ENCODE measurements around the gene BAZ1B.
"Not testable (repeated sequence)": the region's sequence is repeated elsewhere in the genome, so short reads cannot be mapped to it uniquely, and the experiment has no call there.

The BAZ1B gene

DNA sequence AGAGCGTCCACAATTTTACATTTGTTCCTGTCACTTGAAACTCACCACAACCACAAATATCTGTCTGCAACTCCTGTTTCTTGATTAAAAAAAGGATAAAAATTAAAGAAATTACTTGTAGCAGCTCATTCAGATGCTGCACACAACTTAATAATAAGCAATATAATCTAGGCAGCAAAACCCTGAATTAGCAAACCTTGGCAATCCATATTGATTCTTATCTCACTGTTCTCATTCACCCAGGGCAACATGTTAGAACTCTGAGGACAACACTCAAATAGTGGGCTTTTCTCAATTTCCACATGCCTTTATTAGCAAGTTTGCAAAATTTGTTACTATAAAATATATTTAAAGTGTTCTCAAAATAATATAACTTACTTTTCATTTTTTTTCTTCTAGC lies 38.9 kb downstream of the BAZ1B start:
- H3K27ac ChIP-seq = no peak overlapping the region
- TF ChIP-seq, protein P1, sequence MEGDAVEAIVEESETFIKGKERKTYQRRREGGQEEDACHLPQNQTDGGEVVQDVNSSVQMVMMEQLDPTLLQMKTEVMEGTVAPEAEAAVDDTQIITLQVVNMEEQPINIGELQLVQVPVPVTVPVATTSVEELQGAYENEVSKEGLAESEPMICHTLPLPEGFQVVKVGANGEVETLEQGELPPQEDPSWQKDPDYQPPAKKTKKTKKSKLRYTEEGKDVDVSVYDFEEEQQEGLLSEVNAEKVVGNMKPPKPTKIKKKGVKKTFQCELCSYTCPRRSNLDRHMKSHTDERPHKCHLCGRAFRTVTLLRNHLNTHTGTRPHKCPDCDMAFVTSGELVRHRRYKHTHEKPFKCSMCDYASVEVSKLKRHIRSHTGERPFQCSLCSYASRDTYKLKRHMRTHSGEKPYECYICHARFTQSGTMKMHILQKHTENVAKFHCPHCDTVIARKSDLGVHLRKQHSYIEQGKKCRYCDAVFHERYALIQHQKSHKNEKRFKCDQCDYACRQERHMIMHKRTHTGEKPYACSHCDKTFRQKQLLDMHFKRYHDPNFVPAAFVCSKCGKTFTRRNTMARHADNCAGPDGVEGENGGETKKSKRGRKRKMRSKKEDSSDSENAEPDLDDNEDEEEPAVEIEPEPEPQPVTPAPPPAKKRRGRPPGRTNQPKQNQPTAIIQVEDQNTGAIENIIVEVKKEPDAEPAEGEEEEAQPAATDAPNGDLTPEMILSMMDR (IDR thresholded peaks at IDR 0.05) = no peak
- TF ChIP-seq ZFX (IDR thresholded peaks at IDR 0.05; ENCODE audit: borderline replicate concordance) = no peak

DNA sequence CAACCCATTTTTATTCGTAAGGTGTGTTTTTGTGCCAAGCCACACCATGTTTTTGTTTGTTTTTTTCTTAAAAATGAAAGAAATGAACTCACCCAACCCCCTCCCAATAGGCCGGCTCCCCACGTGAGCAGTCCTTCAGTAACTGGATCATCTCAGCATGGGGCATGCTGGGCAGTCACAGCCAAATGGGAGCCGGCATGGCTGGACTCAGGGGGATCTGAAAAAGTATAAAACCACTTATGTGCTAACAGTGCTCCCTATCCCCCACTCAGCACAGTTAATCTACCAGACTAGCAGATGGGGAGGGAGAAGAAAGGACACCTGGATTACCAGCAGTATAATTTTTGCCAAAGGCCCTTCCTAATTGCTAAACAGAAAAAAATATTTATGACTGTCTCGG lies 39.3 kb downstream of the BAZ1B start:
- TF ChIP-seq, protein P1 (IDR thresholded peaks at IDR 0.05) = no peak
- TF ChIP-seq ZFX (IDR thresholded peaks at IDR 0.05; ENCODE audit: borderline replicate concordance) = no peak
- no peak overlapping the region for H3K27ac ChIP-seq

DNA sequence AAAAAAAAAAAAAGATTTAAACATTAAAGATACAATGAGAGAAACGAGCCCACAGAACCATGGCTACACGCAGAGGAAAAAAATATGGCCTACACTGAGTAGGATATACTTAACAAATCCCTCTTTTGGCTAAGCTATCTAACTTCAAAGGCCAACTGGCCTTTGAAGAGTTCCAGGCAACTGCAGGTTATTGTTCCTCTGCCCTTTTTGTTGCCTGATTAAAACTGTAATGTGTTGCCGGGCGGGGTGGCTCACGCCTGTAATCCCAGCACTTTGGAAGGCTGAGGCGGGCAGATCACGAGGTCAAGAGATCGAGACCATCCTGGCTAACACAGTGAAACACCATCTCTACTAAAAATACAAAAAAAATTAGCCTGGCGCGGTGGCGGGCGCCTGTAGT lies 40.6 kb downstream of the BAZ1B start:
- not testable (repeated sequence) for H3K27ac ChIP-seq

DNA sequence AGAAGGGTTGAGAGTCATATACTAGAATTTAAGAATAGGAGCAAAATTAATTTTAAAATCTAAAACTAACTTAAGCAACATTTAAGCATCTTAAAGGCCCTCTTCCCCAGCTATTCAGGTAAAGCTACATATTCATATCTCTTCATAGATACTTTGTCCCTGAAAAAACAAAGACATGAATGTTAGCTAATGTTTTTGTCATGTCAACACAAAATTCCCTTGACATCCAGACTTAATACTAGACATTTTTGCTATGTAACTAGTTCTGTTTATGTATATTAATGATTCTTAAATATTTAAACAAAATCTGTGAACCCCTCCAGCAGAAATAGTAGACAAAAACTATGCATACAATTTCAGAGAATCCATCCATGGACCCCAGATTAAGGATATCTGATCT lies 43.5 kb downstream of the BAZ1B start:
- TF ChIP-seq, protein P1 (IDR thresholded peaks at IDR 0.05) = no peak
- TF ChIP-seq ZFX (IDR thresholded peaks at IDR 0.05; ENCODE audit: borderline replicate concordance) = no peak

DNA sequence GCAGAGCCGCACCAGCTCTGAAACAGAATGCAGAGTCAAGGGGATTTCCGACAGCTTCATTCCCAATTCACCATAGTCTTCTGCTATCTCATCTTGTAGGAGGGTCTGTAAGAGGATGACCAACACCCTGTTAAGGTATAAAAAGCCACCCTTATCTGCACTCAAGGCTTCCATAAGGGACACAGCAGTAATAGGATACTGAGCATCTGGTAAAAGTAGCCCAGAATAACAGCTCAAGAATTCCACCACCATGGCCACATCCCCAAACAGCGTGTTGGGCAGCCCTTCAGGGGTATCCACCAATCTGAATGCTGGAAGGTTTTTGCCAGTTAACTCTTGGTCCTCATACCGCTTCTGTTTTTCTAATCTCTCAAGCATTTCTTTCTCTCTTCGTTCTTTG lies 44.7 kb downstream of the BAZ1B start:
- H3K27ac ChIP-seq = no peak overlapping the region
- no peak for TF ChIP-seq ZFX (IDR thresholded peaks at IDR 0.05; ENCODE audit: borderline replicate concordance)
- TF ChIP-seq, protein P1 (IDR thresholded peaks at IDR 0.05) = no peak

More for the DNA sequence above, 43.5 kb downstream of the BAZ1B start:
- H3K27ac ChIP-seq = no peak overlapping the region

DNA sequence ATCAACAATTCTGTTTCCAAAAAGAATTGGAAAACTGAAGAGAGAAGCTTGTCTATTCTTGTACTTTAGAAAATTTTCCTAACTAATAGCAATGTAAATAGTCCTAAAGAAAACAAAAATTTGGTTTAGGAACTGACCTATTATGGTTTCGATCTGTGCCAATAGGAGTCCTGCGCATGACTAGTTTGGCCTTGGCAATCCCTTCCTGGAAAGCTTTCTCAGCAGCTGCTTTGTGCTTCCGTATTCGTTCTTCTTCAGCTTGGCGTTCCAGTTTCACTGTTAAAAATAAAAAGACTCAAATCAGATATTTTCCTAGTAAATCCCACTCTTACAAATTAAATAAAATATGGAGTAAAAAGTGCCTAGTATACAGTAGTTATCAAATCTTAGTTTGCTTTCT lies 51.9 kb downstream of the BAZ1B start:
- no peak overlapping the region for H3K27ac ChIP-seq
- TF ChIP-seq, protein P1 (IDR thresholded peaks at IDR 0.05) = no peak
- no peak for TF ChIP-seq ZFX (IDR thresholded peaks at IDR 0.05; ENCODE audit: borderline replicate concordance)

DNA sequence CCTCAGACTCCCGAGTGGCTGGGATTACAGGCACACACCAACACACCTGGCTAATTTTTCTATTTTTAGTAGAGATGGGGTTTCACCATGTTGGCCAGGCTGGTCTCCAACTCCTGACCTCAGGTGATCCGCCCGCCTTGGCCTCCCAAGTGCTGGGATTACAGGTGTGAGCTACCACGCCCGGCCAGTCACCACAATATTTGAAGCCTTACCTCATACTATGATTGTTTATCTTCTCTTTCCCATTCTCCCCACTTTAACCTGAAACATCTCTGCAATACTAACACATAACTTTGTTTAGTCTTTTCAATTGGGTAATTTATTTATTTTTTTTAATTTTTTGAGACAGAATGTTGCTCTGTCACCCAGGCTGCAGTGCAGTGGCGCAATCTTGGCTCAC lies 55.0 kb downstream of the BAZ1B start:
- not testable (repeated sequence) for H3K27ac ChIP-seq

DNA sequence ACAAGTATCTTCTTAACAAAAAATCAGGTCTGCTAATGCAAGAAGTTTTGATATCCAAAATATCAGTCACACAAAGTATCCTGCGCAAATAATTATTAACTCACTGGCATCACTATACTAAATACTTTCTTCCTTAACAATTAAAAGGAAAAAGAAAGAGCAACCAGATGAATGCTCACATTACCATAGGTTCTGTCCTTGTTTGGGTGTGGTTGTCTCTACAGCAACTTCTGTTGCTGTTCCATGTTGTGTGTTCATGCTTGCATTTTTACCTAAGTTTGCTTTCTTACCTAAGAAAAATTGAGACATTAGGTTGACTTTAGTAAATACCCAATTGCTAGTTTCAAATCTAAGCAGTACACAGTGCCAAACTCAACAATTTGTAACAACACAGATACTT lies 56.0 kb downstream of the BAZ1B start:
- no peak for TF ChIP-seq ZFX (IDR thresholded peaks at IDR 0.05; ENCODE audit: borderline replicate concordance)
- TF ChIP-seq, protein P1 (IDR thresholded peaks at IDR 0.05) = no peak
- no peak overlapping the region for H3K27ac ChIP-seq
